H1 (cell line): ENCODE data around the gene KIAA1328. TPM values are rescaled to one million over a fixed set of nuclear protein-coding genes. Genes with fewer than 3 reads are reported as not detected.

ENCODE experiments used
- RAD21 ChIP-seq, 2 experiments: IDR thresholded peaks in 1 of 2; conservative IDR thresholded peaks in 1 of 2; 2 replicates each; pipeline ENCODE4 v1.6.1; 2011; ENCODE audit warnings: low read depth in 2 of 2, low read length in 2 of 2, improper control_type of control experiment in 1 of 2, inconsistent platforms in 1 of 2, mild to moderate bottlenecking in 1 of 2, moderate library complexity in 1 of 2
- polyA plus RNA-seq, 7 experiments: library from polyadenylated mRNA; depleted of rRNA in 3 of 7; stranded (reverse) in 5 of 7; unstranded in 2 of 7; fragments of >200 nt in 5 of 7; fragments of 200-250 nt in 2 of 7; gene quantifications; 1 replicate in 5 of 7; 2 replicates in 1 of 7; 4 replicates in 1 of 7; pipeline versions ENCODE4 v1.2.1 to v1.2.3, GENCODE V29; 2011 to 2013; ENCODE audit warnings: missing spikeins in 2 of 7, mixed read lengths in 2 of 7
- total RNA-seq: library from RNA; stranded (reverse); fragmentation: NEBNext Ultra II Directional; extraction: Animal tissue kit (Norgen Biotek cat#: 25700); gene quantifications from 2 replicates; pipeline ENCODE4 v1.2.1, GENCODE V29; 2021

KIAA1328 gene
- total and polyA plus RNA-seq, 2 of the 8 experiments (the other 6 are each of a cell fraction or from before 2014, with no cell fraction given): 2.6 to 5.7 TPM

DNA sequence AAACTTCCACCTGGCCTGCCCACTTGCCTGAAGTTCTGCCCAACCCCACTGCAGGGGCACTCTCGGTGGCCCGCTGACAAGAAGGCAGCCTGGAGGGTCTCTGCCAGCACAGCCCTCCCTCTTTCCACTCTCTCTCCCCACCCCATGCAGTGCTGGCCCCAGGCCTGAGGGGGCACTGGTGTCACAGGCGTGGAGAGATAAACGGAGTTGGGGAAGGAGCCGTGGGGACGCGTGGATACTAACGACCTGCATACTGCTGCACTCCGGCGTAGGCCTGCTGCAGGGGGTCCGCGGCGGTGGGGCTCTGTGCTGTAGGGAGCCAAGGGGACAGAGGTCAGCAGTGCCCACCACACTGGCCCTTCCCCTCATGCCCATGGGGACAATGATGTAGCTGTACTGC is 437.4 kb downstream of the KIAA1328 start (continued):
- TF ChIP-seq RAD21 (IDR thresholded peaks at IDR 0.05 in 1 of 2, conservative IDR thresholded peaks at IDR 0.05 in 1 of 2; ENCODE audit: low read depth in 2 of 2, low read length in 2 of 2): peak; percentile 54 to 69
